ENCODE results near the gene PNLIPRP2.

Gene PNLIPRP2

GRCh38 chr10:116606061-116606483, 14.7 kb upstream of the PNLIPRP2 start:
- TF ChIP-seq, protein P1, sequence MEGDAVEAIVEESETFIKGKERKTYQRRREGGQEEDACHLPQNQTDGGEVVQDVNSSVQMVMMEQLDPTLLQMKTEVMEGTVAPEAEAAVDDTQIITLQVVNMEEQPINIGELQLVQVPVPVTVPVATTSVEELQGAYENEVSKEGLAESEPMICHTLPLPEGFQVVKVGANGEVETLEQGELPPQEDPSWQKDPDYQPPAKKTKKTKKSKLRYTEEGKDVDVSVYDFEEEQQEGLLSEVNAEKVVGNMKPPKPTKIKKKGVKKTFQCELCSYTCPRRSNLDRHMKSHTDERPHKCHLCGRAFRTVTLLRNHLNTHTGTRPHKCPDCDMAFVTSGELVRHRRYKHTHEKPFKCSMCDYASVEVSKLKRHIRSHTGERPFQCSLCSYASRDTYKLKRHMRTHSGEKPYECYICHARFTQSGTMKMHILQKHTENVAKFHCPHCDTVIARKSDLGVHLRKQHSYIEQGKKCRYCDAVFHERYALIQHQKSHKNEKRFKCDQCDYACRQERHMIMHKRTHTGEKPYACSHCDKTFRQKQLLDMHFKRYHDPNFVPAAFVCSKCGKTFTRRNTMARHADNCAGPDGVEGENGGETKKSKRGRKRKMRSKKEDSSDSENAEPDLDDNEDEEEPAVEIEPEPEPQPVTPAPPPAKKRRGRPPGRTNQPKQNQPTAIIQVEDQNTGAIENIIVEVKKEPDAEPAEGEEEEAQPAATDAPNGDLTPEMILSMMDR (IDR thresholded peaks at IDR 0.05; ENCODE audit: low read depth, low read length): no peak
- DNase-seq (ENCODE audit: extremely low read depth, low read depth): no peak

DNA sequence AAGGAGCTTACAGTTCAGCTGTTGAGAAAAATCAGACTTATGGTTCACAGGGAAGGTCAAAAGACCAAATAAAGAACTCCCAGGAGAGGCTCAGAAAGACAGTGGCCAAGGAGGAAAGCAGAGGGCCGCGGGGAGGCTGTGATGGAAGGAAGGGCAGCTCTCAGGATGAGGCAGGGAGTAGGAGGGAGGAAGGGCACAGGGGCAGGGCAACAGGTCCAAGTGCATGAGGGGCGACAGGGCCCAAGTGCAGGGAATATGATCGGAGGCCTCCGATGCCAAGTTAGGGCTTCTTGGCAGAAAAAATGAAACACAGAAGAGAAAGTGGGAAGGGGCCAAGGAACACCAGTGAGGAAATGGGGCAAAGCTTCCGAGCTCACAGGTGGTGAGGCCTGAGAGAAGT, 13.4 kb upstream of the PNLIPRP2 start:
- TF ChIP-seq, protein P1 (IDR thresholded peaks at IDR 0.05; ENCODE audit: low read depth, low read length): no peak
- DNase-seq (ENCODE audit: extremely low read depth, low read depth): no peak

DNA sequence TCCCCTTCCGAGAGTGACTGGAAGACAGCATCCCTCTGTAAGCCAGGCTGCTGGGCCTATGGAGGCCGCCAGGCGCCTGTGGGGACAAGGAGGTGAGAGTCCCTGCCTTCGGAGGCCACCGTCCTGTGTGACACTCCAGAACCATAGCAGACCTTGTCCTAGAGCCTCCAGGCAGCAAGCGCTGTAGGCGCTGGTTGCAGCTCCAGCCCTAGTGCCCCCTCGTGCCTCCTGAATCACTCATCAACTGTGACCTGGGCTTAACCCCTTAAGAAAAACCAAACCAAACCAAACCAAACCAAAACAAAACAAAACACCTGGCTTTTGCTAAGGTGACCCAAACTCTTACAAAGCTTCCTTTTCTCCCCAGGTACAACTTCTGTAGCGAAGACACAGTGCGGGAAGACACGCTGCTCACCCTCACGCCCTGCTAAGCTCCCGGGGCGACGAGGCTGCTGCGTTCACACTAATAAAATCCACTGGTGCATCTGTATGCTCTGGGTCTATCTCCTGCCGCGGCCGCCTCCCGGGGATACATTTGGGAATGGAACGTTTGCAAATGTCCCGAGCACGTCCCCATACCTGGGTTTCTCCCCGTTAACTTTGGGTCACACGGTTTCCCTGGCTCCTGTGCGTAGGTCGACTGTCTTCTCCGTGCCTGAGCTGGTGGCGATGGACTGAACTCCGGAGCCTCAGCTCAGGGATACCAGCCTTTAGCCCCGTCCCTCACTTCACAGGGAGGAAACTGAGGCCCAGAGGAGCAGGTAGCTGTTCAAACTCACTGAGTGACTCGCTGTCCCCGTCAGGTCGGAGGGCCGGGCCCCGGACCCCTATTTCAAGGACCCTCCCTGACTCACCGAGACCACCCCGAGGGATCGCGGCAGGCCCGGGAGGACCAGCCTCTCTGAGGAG, 11.8 kb upstream of the PNLIPRP2 start:
- TF ChIP-seq, protein P1 (IDR thresholded peaks at IDR 0.05; ENCODE audit: low read depth, low read length): no peak
- DNase-seq (ENCODE audit: extremely low read depth, low read depth): no peak

DNA sequence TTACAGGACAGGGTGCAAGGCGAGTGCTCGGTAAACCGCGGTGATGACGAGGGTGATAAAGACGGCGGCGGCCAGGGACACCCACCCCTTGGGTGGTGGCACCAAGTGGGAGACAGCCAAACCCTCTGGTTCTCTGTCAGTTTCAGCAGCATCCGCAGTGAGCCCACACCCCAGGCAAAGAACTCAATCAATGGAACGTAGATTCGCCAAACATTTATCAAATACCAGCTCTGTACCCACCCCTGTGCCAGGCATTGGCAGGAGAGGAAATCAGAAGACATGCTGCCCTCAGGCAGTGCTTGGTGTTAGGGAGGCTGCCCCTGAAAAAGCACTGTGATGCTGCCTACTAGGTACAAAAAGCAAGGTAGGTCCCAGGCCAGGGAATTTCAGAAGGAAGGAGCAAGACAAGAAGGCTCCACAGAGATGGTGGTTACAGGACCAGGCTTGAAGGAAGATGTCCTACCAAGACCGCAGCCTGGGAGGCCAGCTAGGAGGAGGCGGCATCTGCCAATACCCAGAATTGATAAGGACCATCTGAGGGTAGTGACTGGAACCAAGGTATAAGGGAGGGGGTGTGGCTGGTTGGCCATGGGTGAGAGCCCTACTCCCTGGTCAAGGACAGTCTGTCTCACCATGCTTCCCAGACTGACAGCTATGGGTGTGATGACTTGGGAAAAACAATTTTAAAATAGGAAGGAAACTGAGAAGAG, 10.2 kb upstream of the PNLIPRP2 start:
- TF ChIP-seq, protein P1 (IDR thresholded peaks at IDR 0.05; ENCODE audit: low read depth, low read length): no peak

DNA sequence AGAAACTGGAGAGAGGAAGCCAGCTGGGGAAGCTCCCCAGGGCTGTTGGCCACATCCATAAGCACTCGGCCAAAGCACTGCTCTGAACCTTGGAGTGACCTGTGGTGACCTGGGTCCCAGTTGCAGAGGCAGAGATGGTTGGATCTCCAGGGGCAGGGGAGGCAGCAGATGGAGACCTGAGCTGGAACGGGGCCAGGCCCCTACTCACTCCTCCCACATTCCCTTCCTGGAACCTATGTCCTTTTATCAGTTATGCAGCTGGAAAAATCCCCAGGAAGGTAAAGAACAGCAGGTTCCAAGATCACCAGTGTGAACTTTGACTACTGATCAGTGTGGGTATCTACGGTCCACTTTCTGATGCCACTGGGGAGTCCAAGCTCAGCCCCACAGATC, 9.6 kb upstream of the PNLIPRP2 start:
- DNase-seq (ENCODE audit: extremely low read depth, low read depth): no peak
- TF ChIP-seq, protein P1 (IDR thresholded peaks at IDR 0.05; ENCODE audit: low read depth, low read length): no peak

More for the DNA sequence above, 10.2 kb upstream of the PNLIPRP2 start:
- DNase-seq (ENCODE audit: extremely low read depth, low read depth): no peak

GRCh38 chr10:116612107-116612769, 8.5 kb upstream of the PNLIPRP2 start:
- DNase-seq (ENCODE audit: extremely low read depth, low read depth): no peak
- TF ChIP-seq, protein P1 (IDR thresholded peaks at IDR 0.05; ENCODE audit: low read depth, low read length): no peak

All from AG09319 (cell line).